GM13976 (cell line): ENCODE results near the gene CCL17.

ENCODE experiments used
- DNase-seq: peaks from one replicate; pipeline ENCODE4 v3.0.0; 2012; ENCODE audit warnings: low spot score
- in situ Hi-C: fragments of 300-500 bp; cut with MboI; formaldehyde crosslinking; loops from one replicate; pipeline ENCODE4 v1.12.0; 2022; ENCODE audit warnings: low sequenced_read_pairs, mixed read lengths, inconsistent platforms; ENCODE audit not compliant: unreplicated experiment
- TF ChIP-seq, protein P1 (sequence below): IDR thresholded peaks from 2 replicates; pipeline ENCODE4 v1.5.1; 2012; ENCODE audit warnings: borderline replicate concordance, mild to moderate bottlenecking; ENCODE audit not compliant: insufficient read depth; ENCODE audit errors: extremely low read depth, missing control alignments, control extremely low read depth

Gene CCL17

GRCh38 chr16:57384248-57385070 lies 20.1 kb upstream of the CCL17 start:
- TF ChIP-seq, protein P1, sequence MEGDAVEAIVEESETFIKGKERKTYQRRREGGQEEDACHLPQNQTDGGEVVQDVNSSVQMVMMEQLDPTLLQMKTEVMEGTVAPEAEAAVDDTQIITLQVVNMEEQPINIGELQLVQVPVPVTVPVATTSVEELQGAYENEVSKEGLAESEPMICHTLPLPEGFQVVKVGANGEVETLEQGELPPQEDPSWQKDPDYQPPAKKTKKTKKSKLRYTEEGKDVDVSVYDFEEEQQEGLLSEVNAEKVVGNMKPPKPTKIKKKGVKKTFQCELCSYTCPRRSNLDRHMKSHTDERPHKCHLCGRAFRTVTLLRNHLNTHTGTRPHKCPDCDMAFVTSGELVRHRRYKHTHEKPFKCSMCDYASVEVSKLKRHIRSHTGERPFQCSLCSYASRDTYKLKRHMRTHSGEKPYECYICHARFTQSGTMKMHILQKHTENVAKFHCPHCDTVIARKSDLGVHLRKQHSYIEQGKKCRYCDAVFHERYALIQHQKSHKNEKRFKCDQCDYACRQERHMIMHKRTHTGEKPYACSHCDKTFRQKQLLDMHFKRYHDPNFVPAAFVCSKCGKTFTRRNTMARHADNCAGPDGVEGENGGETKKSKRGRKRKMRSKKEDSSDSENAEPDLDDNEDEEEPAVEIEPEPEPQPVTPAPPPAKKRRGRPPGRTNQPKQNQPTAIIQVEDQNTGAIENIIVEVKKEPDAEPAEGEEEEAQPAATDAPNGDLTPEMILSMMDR: no peak
- no peak for DNase-seq
- in situ Hi-C loops: no loop called here

- TF ChIP-seq, protein P1: no peak
- no peak for DNase-seq
- in situ Hi-C loops: no loop called here
These were observed 19.5 kb upstream of the CCL17 start for GRCh38 chr16:57385083-57385482.

- TF ChIP-seq, protein P1: no peak
- no peak for DNase-seq
- in situ Hi-C loops: no loop called here
These were observed 18.1 kb upstream of the CCL17 start for GRCh38 chr16:57386381-57386951.

DNA sequence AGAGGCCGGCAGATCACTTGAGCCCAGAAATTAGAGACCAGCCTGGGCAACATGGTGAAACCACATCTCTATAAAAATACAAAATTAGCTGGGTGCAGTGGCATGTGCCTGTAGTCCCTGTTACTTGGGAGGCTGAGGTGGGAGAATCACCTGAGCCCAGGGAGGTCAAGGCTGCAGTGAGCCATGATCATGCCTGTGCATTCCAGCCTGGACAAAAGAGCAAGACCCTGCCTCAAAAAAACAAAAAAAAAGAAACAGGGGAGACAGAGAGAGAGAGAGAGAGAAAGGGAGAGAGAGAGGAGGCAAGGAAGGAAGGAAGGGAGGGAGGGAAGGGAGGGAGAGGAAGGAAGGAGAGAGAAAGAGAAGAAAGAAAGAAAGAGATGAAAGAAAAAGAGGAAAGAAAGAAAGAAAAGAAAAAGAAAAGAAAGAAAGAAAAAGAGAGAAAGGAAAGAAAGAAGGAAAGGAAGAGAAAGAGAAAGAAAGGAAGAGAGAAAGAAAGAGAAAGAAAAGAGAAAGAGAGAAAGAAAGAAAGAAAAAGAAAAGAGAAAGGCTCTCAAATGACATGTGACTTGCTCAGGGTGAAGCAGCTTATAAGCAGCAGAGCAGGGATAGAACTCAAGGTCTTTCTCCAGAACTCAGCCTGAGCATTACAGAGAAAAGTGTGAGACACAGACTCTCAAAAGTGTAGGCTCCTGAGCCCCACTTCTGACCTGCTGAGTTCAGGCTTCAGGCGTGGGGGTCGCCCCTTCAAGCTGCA lies 16.8 kb upstream of the CCL17 start:
- DNase-seq: no peak
- in situ Hi-C loops: no loop called here
- TF ChIP-seq, protein P1: no peak

DNA sequence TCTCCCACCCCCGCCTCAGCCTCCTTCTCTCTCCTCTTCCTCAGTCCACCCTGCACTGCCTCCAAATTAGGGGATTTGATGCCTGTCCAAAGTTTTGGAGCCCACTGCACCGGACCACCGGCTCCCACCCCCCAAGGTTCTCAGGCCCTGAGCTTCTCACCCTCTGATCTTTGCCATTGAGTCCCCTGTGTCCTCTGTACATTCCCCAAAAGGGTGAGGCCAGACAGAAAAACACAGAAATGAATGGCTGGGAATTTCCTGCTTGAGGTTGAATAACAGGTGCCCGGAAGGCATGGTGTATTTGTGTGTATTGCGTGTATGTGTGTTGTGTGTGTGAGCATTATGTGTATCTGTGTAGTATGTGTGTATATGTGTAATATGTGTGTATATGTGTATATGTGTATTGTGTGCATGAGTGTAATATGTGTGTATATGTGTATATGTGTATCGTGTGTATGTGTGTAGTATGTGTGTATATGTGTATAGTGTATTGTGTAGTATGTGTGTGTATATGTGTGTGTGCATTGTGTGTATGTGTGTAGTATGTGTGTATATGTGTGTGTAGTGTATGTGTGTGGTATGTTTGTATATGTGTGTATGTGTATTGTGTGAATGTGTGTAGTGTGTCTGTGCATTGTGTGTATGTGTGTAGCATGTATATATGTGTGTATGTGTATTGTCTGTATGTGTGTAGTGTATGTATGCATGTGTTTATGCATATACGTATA lies 16.0 kb upstream of the CCL17 start:
- DNase-seq: no peak
- TF ChIP-seq, protein P1: no peak
- in situ Hi-C loops: no loop called here

DNA sequence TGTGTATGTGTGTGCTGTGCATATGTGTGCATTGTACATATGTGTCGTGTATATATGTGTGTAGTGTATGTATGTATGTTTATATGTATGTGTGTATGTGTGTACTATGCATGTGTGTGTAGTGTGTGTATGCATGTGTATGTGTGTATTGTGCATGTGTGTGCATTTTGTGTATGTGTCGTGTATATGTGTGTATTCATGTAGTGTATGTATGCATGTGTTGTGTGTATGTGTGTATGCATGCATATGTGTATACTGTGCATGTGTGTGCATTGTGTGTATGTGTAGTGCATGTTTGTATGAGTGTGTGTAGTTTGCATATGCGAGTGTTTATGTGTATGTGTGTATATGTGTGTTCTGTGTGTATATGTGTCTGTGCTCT lies 15.5 kb upstream of the CCL17 start:
- TF ChIP-seq, protein P1: no peak
- no peak for DNase-seq
- in situ Hi-C loops: no loop called here
